Breast epithelium (tissue), 3 donors: ENCODE results near the gene CAMK2B.

Experiments
- POLR2A ChIP-seq: fragments of 450-650 bp; IDR thresholded peaks from one replicate; pipeline ENCODE4 v1.6.1; 2016; ENCODE audit warnings: antibody characterized with exemption, mild to moderate bottlenecking, moderate library complexity
- POLR2AphosphoS5 ChIP-seq, 3 donors: sonication (generic); formaldehyde crosslinking; IDR thresholded peaks; one replicate each; pipeline ENCODE4 v1.6.1; 2017; ENCODE audit warnings: antibody characterized with exemption in 3 of 3
- TF ChIP-seq, protein P1 (sequence below), 3 donors: fragments of 450-650 bp; IDR thresholded peaks; one replicate each; pipeline ENCODE4 v1.5.1; 2016 to 2017; ENCODE audit warnings: antibody characterized with exemption in 3 of 3, mild to moderate bottlenecking in 3 of 3, moderate library complexity in 3 of 3

- TF ChIP-seq, protein P1, sequence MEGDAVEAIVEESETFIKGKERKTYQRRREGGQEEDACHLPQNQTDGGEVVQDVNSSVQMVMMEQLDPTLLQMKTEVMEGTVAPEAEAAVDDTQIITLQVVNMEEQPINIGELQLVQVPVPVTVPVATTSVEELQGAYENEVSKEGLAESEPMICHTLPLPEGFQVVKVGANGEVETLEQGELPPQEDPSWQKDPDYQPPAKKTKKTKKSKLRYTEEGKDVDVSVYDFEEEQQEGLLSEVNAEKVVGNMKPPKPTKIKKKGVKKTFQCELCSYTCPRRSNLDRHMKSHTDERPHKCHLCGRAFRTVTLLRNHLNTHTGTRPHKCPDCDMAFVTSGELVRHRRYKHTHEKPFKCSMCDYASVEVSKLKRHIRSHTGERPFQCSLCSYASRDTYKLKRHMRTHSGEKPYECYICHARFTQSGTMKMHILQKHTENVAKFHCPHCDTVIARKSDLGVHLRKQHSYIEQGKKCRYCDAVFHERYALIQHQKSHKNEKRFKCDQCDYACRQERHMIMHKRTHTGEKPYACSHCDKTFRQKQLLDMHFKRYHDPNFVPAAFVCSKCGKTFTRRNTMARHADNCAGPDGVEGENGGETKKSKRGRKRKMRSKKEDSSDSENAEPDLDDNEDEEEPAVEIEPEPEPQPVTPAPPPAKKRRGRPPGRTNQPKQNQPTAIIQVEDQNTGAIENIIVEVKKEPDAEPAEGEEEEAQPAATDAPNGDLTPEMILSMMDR (IDR thresholded peaks at IDR 0.05): no peak
- TF ChIP-seq POLR2AphosphoS5 (IDR thresholded peaks at IDR 0.05) (no peak), POLR2A (no peak)
Observed at GRCh38 chr7:44275957-44276570, 49.3 kb downstream of the CAMK2B start.
